H9 (cell line): ENCODE results near the gene LTV1. TPM values are rescaled to one million over a fixed set of nuclear protein-coding genes. Genes with fewer than 3 reads are reported as not detected.

ENCODE experiments used
- DNase-seq: peaks from one replicate; pipeline ENCODE4 v3.0.0-alpha.2; 2017
- H2AFZ ChIP-seq: one replicate; pipeline ENCODE4 v1.6.1; 2013; ENCODE audit warnings: mild to moderate bottlenecking, low read length, control low read depth, moderate library complexity
- H2AK5ac ChIP-seq: 2 replicates; pipeline ENCODE4 v1.6.1; 2013; ENCODE audit warnings: low read length, control low read depth, mixed read lengths; ENCODE audit not compliant: insufficient read length
- H2BK120ac ChIP-seq: one replicate; pipeline ENCODE4 v1.6.1; 2013; ENCODE audit warnings: low read depth, mild to moderate bottlenecking, low read length, control low read depth, inconsistent platforms; ENCODE audit not compliant: poor library complexity, severe bottlenecking
- H2BK12ac ChIP-seq: 2 replicates; pipeline ENCODE4 v1.6.1; 2013; ENCODE audit warnings: low read length, control low read depth, mixed read lengths, low read depth; ENCODE audit not compliant: insufficient read length
- H2BK15ac ChIP-seq: 2 replicates; pipeline ENCODE4 v1.6.1; 2013; ENCODE audit warnings: low read depth, low read length, control low read depth
- H2BK20ac ChIP-seq: one replicate; pipeline ENCODE4 v1.6.1; 2013; ENCODE audit warnings: low read depth, mild to moderate bottlenecking, low read length, control low read depth, inconsistent platforms; ENCODE audit not compliant: poor library complexity, severe bottlenecking
- H2BK5ac ChIP-seq: 2 replicates; pipeline ENCODE4 v1.6.1; 2013; ENCODE audit warnings: low read length, control low read depth, mixed read lengths; ENCODE audit not compliant: insufficient read length
- H3K14ac ChIP-seq: 2 replicates; pipeline ENCODE4 v1.6.1; 2013; ENCODE audit warnings: low read length, control low read depth; ENCODE audit not compliant: insufficient read depth
- H3K18ac ChIP-seq: 2 replicates; pipeline ENCODE4 v1.6.1; 2013; ENCODE audit warnings: low read depth, mild to moderate bottlenecking, mixed read lengths, low read length, control low read depth; ENCODE audit not compliant: insufficient read length
- H3K23ac ChIP-seq: 2 replicates; pipeline ENCODE4 v1.6.1; 2013; ENCODE audit warnings: low read length, control low read depth, mixed read lengths, low read depth; ENCODE audit not compliant: insufficient read length
- H3K23me2 ChIP-seq: 2 replicates; pipeline ENCODE4 v1.6.1; 2013; ENCODE audit warnings: low read depth, mild to moderate bottlenecking, mixed read lengths, low read length, control low read depth; ENCODE audit not compliant: insufficient read length, poor library complexity, severe bottlenecking
- H3K27ac ChIP-seq: 2 replicates; pipeline ENCODE4 v1.5.1; 2013; ENCODE audit warnings: low read length, control low read depth, mixed read lengths, low read depth; ENCODE audit not compliant: insufficient read length
- H3K27me3 ChIP-seq: 2 replicates; pipeline ENCODE4 v1.6.1; 2013; ENCODE audit warnings: low read length, control low read depth, inconsistent platforms; ENCODE audit not compliant: insufficient read depth
- H3K4ac ChIP-seq: 2 replicates; pipeline ENCODE4 v1.6.1; 2013; ENCODE audit warnings: low read depth, mild to moderate bottlenecking, control low read depth, inconsistent platforms, low read length, moderate library complexity
- H3K4me1 ChIP-seq: 2 replicates; pipeline ENCODE4 v1.6.1; 2013; ENCODE audit warnings: low read length, control low read depth, inconsistent platforms; ENCODE audit not compliant: insufficient read depth
- H3K4me2 ChIP-seq: 2 replicates; pipeline ENCODE4 v1.6.1; 2013; ENCODE audit warnings: low read length, control low read depth, mixed read lengths; ENCODE audit not compliant: insufficient read length, insufficient read depth
- H3K56ac ChIP-seq: 2 replicates; pipeline ENCODE4 v1.6.1; 2013; ENCODE audit warnings: low read depth, mild to moderate bottlenecking, mixed read lengths, low read length, control low read depth; ENCODE audit not compliant: insufficient read length
- H3K79me1 ChIP-seq: 2 replicates; pipeline ENCODE4 v1.6.1; 2013; ENCODE audit warnings: low read depth, mild to moderate bottlenecking, moderate library complexity, low read length, control low read depth, inconsistent platforms; ENCODE audit not compliant: insufficient read depth, poor library complexity, severe bottlenecking
- H3K79me2 ChIP-seq: 2 replicates; pipeline ENCODE4 v1.6.1; 2013; ENCODE audit warnings: low read length, control low read depth, inconsistent platforms; ENCODE audit not compliant: insufficient read depth
- H3K9ac ChIP-seq: 2 replicates; pipeline ENCODE4 v1.6.1; 2013; ENCODE audit warnings: low read length, control low read depth, mixed read lengths; ENCODE audit not compliant: insufficient read length; ENCODE audit errors: extremely low read depth
- H3K9me3 ChIP-seq: one replicate; pipeline ENCODE4 v1.6.1; 2013; ENCODE audit warnings: low read depth, low read length, inconsistent platforms; ENCODE audit not compliant: control insufficient read depth
- H3T11ph ChIP-seq: one replicate; pipeline ENCODE4 v1.6.1; 2013; ENCODE audit warnings: mild to moderate bottlenecking, low read length, control low read depth, inconsistent platforms
- H4K20me1 ChIP-seq: one replicate; pipeline ENCODE4 v1.6.1; 2013; ENCODE audit not compliant: control insufficient read depth, insufficient read length, insufficient read depth
- H4K5ac ChIP-seq: 2 replicates; pipeline ENCODE4 v1.6.1; 2013; ENCODE audit warnings: low read depth, mild to moderate bottlenecking, mixed read lengths, low read length, control low read depth; ENCODE audit not compliant: insufficient read length
- H4K8ac ChIP-seq: replicated peaks from 2 replicates; pipeline ENCODE4 v1.6.1; 2013; ENCODE audit warnings: low read length, control low read depth, mixed read lengths, low read depth; ENCODE audit not compliant: insufficient read length
- H4K91ac ChIP-seq: 2 replicates; pipeline ENCODE4 v1.6.1; 2013; ENCODE audit warnings: low read depth, mild to moderate bottlenecking, moderate library complexity, mixed read lengths, low read length, control low read depth; ENCODE audit not compliant: insufficient read length
- H3K27ac Mint-ChIP-seq, 3 experiments: 2 replicates in 2 of 3; 3 replicates in 1 of 3; pipeline ENCODE4 v1.8.0; 2020 to 2021; ENCODE audit warnings: mixed read lengths in 3 of 3, mild to moderate bottlenecking in 1 of 3, moderate library complexity in 1 of 3
- H3K27me3 Mint-ChIP-seq: 2 replicates; pipeline ENCODE4 v1.8.0; 2021; ENCODE audit warnings: low read depth, mild to moderate bottlenecking, moderate library complexity, mixed read lengths
- H3K36me3 Mint-ChIP-seq, 3 experiments: 2 replicates in 2 of 3; 3 replicates in 1 of 3; pipeline ENCODE4 v1.8.0; 2020 to 2021; ENCODE audit warnings: low read depth in 3 of 3, mixed read lengths in 3 of 3; ENCODE audit not compliant: insufficient read depth in 1 of 3
- H3K4me1 Mint-ChIP-seq, 2 experiments: 2 replicates each; pipeline ENCODE4 v1.8.0; 2020; ENCODE audit warnings: mixed read lengths in 2 of 2
- H3K4me3 Mint-ChIP-seq, 2 experiments: 2 replicates in 1 of 2; 3 replicates in 1 of 2; pipeline ENCODE4 v1.8.0; 2020 to 2021; ENCODE audit warnings: mild to moderate bottlenecking in 2 of 2, mixed read lengths in 2 of 2, moderate library complexity in 1 of 2
- H3K9me3 Mint-ChIP-seq, 2 experiments: 2 replicates in 1 of 2; 3 replicates in 1 of 2; pipeline ENCODE4 v1.8.0; 2020; ENCODE audit warnings: mild to moderate bottlenecking in 2 of 2, mixed read lengths in 2 of 2, moderate library complexity in 1 of 2
- WGBS: extraction: QIAGEN DNeasy Blood & Tissue Kit; methylation state at CpG from one replicate; pipeline ENCODE4 v1.1.7; 2013; ENCODE audit warnings: missing lambda C conversion rate, low lambda C conversion rate, mixed read lengths; ENCODE audit not compliant: insufficient read length; ENCODE audit errors: extremely low coverage; 5-methylcytosine and 5-hydroxymethylcytosine counted together
- total RNA-seq: library from RNA; stranded (reverse); gene quantifications from 2 replicates; pipeline ENCODE4 v1.2.1, GENCODE V29; 2021
- TF ChIP-seq, protein P1 (sequence below): fragments of 200-600 bp; sonication (generic); conservative IDR thresholded peaks from 3 replicates; pipeline ENCODE4 v1.8.0; 2021; ENCODE audit warnings: antibody characterized with exemption, mild to moderate bottlenecking

LTV1 gene
- total RNA-seq, 1 experiment from 2014 or later: 62.9 TPM

DNA sequence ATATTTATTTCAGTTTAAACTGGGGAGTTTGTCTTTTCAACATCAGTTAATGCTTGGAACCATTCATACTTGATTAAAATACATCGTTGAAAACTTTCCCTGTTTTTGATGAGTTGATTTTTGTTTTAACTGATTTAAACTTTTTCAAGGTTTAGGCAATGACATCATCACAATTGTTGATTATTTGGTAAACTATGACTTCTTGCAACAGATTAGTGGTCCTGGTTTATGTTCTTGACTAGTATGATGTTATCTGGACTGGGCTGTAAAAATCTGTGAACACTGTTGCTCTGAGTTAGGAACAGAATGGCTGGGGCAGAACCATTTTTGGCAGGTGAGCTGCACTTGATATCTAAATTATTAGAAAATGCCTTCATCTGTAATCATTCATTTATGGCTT, 21.1 kb downstream of the LTV1 start, which contains the start of gene ZC2HC1B:
Gene ZC2HC1B (plus strand): TSS at position 241 of the 400 bp plus-strand sequence. CDS start 66 bp downstream, at position 307.
- DNase-seq: no peak
- Histone ChIP-seq H2BK120ac (no peak within 1 kb of the TSS), H4K91ac (no peak within 1 kb of the TSS), H2AK5ac (no peak within 1 kb of the TSS), H3K4me2 (no peak within 1 kb of the TSS), H3T11ph (no peak within 1 kb of the TSS), H3K23me2 (no peaks in the 10 kb centered on the region), H3K4me1 (no peaks in the 10 kb centered on the region), H3K56ac (no peak within 1 kb of the TSS), H4K5ac (peak within 1 kb of the TSS; percentile 47), H2AFZ (no peak within 1 kb of the TSS), H2BK20ac (no peak within 1 kb of the TSS), H3K4ac (no peak within 1 kb of the TSS), H4K8ac (no peak within 1 kb of the TSS), H3K27me3 (no peaks in the 10 kb centered on the region), H3K14ac (no peak within 1 kb of the TSS), H4K20me1 (no peaks in the 10 kb centered on the region), H3K18ac (no peak within 1 kb of the TSS), H3K23ac (no peak within 1 kb of the TSS), H3K27ac (no peak within 1 kb of the TSS), H2BK12ac (no peak within 1 kb of the TSS), H3K9me3 (no peaks in the 10 kb centered on the region), H3K79me2 (no peaks in the 10 kb centered on the region), H3K79me1 (no peaks in the 10 kb centered on the region), H2BK5ac (no peak within 1 kb of the TSS), H2BK15ac (no peak within 1 kb of the TSS; the same call in 1 of the 2 replicates), H3K9ac (no peak within 1 kb of the TSS)
- Mint-ChIP-seq H3K27ac (0 out of 7 replicates have a peak within 1 kb of the TSS, but pooled peaks of 1 of the 3 experiments have one; percentile 10), H3K9me3 (peaks cover 0 to 5% of the 10 kb centered on the region in 2 experiments; a peak in 2 of 5 replicates), H3K36me3 (peaks cover 14 to 63% (median 50%) of the 10 kb centered on the region in 3 experiments), H3K4me1 (peaks cover 10 to 11% of the 10 kb centered on the region in 2 experiments), H3K27me3 (no peaks in the 10 kb centered on the region), H3K4me3 (no peak within 1 kb of the TSS)
- no CpG with 5 or more reads among the region's 1 CpG for WGBS
- TF ChIP-seq, protein P1, sequence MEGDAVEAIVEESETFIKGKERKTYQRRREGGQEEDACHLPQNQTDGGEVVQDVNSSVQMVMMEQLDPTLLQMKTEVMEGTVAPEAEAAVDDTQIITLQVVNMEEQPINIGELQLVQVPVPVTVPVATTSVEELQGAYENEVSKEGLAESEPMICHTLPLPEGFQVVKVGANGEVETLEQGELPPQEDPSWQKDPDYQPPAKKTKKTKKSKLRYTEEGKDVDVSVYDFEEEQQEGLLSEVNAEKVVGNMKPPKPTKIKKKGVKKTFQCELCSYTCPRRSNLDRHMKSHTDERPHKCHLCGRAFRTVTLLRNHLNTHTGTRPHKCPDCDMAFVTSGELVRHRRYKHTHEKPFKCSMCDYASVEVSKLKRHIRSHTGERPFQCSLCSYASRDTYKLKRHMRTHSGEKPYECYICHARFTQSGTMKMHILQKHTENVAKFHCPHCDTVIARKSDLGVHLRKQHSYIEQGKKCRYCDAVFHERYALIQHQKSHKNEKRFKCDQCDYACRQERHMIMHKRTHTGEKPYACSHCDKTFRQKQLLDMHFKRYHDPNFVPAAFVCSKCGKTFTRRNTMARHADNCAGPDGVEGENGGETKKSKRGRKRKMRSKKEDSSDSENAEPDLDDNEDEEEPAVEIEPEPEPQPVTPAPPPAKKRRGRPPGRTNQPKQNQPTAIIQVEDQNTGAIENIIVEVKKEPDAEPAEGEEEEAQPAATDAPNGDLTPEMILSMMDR: no peak
